Measurements from ENCODE around the gene DSC1.

Gene DSC1

DNA sequence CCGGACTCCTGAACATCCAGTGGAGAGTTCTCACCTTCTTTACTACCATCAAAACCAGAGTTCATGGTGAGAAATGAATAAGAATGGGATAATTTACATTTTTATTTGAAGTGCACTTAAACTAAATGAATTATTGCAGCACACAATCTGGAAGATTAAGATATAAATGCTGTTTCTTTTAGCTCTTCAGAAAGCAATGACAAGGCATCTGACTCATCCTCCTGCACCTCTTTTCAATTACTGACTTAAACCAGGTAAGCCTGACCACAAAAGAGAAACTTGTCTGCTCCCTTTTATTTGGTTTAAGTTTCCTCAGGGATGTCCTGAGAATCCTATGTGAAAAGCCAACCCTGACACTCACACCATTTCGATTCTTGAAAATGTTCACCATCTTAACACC lies 59.7 kb downstream of the DSC1 start:
- H3K4me3 ChIP-seq (ENCODE audit: low read length): no peak overlapping the region

DNA sequence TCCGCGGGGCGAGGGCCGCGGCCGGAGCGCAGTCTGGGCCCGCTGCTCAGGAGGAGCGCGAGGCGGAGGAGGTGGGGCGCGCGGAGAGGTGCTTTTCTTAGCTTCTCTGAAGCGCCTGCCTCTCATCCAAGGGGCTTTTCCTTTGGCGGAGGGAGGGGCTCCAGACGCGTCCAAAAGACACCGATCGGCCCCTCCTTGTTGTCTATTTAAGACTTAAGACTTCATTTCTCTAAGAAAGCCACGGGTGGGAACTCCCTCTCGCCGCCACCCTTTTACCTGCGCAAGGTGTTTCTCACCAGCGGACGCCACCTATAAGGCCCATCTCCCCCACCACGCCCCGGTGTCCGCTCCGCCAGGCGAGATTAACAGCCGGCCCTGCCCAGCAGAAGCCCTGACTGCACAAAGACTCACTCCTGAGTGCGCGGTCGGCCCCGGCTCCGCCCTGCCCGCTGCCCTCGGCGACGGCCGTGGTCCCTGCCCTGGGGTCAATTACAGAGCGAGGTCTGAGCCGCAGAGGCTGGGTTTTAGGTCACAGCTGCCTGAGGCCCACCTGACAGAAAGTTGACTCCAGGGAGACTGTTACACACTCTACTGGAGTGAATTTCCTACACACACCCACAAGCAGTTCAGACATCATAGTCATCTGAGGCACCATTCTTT lies 60.5 kb downstream of the DSC1 start, which contains the start of gene DSC2:
TSS of gene DSC2 (minus strand) at position 397 of the 660 bp plus-strand sequence. CDS start 450 bp downstream, outside the sequence.
- Histone ChIP-seq H3K4me2 (ENCODE audit: low read length) (no peak within 1 kb of the TSS), H3K4me3 (ENCODE audit: low read length) (no peak within 1 kb of the TSS), H3K9me3 (ENCODE audit: control insufficient read depth, insufficient read depth, low read length) (no peaks in the 10 kb centered on the region; the same call in 1 of the 2 replicates), H3K27me3 (ENCODE audit: control insufficient read depth, low read length) (no peaks in the 10 kb centered on the region), H3K9me2 (replicated peaks; ENCODE audit: control insufficient read depth, low read length) (no peaks in the 10 kb centered on the region), H3K4me1 (ENCODE audit: control insufficient read depth, low read length) (no peaks in the 10 kb centered on the region), H3K79me2 (ENCODE audit: control insufficient read depth, low read length) (no peaks in the 10 kb centered on the region), H3K36me3 (ENCODE audit: control insufficient read depth, low read length) (no peaks in the 10 kb centered on the region), H3F3A (ENCODE audit: control insufficient read depth, insufficient read depth) (no peaks in the 10 kb centered on the region), H4K20me1 (ENCODE audit: control insufficient read depth, insufficient read depth, low read depth, low read length) (no peaks in the 10 kb centered on the region), H3K27ac (ENCODE audit: low read depth, low read length) (no peak within 1 kb of the TSS)
- TF ChIP-seq, protein P1, sequence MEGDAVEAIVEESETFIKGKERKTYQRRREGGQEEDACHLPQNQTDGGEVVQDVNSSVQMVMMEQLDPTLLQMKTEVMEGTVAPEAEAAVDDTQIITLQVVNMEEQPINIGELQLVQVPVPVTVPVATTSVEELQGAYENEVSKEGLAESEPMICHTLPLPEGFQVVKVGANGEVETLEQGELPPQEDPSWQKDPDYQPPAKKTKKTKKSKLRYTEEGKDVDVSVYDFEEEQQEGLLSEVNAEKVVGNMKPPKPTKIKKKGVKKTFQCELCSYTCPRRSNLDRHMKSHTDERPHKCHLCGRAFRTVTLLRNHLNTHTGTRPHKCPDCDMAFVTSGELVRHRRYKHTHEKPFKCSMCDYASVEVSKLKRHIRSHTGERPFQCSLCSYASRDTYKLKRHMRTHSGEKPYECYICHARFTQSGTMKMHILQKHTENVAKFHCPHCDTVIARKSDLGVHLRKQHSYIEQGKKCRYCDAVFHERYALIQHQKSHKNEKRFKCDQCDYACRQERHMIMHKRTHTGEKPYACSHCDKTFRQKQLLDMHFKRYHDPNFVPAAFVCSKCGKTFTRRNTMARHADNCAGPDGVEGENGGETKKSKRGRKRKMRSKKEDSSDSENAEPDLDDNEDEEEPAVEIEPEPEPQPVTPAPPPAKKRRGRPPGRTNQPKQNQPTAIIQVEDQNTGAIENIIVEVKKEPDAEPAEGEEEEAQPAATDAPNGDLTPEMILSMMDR (IDR thresholded peaks at IDR 0.05; ENCODE audit: low read depth, low read length, poor library complexity, severe bottlenecking): no peak
- TF ChIP-seq EZH2phosphoT487 (IDR thresholded peaks at IDR 0.05; ENCODE audit: borderline replicate concordance, low read length): no peak

More for the DNA sequence above, 59.7 kb downstream of the DSC1 start:
- Histone ChIP-seq H3F3A (ENCODE audit: control insufficient read depth, insufficient read depth) (no peaks in the 10 kb centered on the region), H3K27me3 (ENCODE audit: control insufficient read depth, low read length) (no peaks in the 10 kb centered on the region), H3K36me3 (ENCODE audit: control insufficient read depth, low read length) (no peaks in the 10 kb centered on the region), H4K20me1 (ENCODE audit: control insufficient read depth, insufficient read depth, low read depth, low read length) (no peaks in the 10 kb centered on the region), H3K9me3 (ENCODE audit: control insufficient read depth, insufficient read depth, low read length) (no peaks in the 10 kb centered on the region; the same call in 1 of the 2 replicates), H3K9me2 (replicated peaks; ENCODE audit: control insufficient read depth, low read length) (no peaks in the 10 kb centered on the region), H3K27ac (ENCODE audit: low read depth, low read length) (no peak overlapping the region), H3K4me2 (ENCODE audit: low read length) (no peak overlapping the region), H3K79me2 (ENCODE audit: control insufficient read depth, low read length) (no peaks in the 10 kb centered on the region), H3K4me1 (ENCODE audit: control insufficient read depth, low read length) (no peaks in the 10 kb centered on the region)
- TF ChIP-seq, protein P1 (IDR thresholded peaks at IDR 0.05; ENCODE audit: low read depth, low read length, poor library complexity, severe bottlenecking): no peak
- TF ChIP-seq EZH2phosphoT487 (IDR thresholded peaks at IDR 0.05; ENCODE audit: borderline replicate concordance, low read length): no peak

DNA sequence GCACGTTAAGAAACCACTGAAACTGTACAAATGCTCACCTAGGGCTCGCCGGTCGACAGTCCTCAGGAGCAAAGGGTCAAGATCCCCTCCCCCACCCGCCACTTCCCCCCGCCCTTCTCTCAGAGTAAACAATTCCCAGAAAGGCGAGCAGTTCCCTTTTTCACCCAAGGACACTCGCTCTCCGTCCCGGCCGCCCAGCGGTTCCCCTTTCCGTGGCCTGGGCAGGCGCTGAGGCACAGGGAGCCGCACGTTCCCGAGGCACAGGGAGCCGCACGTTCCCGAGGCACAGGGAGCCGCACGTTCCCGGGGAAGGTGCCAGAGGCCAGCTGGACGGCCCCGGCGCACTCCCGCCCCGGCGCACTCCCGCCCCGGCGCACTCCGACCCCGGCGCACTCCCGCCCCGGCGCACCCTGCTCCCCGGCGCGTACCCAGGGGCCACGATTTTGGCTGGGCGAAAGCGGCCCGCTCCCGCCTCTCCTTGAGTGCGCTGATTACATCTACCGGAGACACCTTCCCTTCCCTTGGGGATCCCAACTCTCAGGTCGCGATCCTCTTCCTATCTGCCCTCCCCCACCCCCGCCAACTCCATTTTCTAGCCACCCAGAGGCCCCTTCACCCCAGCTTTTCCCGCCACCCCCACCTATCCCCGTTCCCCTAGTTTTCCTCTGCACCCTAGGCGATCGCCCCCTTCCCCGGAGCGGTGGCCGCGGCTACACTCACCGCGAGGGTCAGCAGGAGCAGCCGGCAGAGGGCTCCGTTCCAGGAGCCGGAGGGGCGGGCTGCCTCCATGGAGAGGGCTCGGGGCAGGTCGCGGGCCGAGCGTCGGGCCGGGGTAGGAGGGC lies 61.3 kb downstream of the DSC1 start:
- Histone ChIP-seq H3K4me3 (ENCODE audit: low read length) (no peak overlapping the region), H3K27me3 (ENCODE audit: control insufficient read depth, low read length) (no peaks in the 10 kb centered on the region), H4K20me1 (ENCODE audit: control insufficient read depth, insufficient read depth, low read depth, low read length) (no peaks in the 10 kb centered on the region), H3K9me3 (ENCODE audit: control insufficient read depth, insufficient read depth, low read length) (no peaks in the 10 kb centered on the region; the same call in 1 of the 2 replicates), H3K79me2 (ENCODE audit: control insufficient read depth, low read length) (no peaks in the 10 kb centered on the region), H3K9me2 (replicated peaks; ENCODE audit: control insufficient read depth, low read length) (no peaks in the 10 kb centered on the region), H3K4me1 (ENCODE audit: control insufficient read depth, low read length) (no peaks in the 10 kb centered on the region), H3K36me3 (ENCODE audit: control insufficient read depth, low read length) (no peaks in the 10 kb centered on the region), H3F3A (ENCODE audit: control insufficient read depth, insufficient read depth) (no peaks in the 10 kb centered on the region), H3K4me2 (ENCODE audit: low read length) (no peak overlapping the region), H3K27ac (ENCODE audit: low read depth, low read length) (no peak overlapping the region)
- TF ChIP-seq, protein P1 (IDR thresholded peaks at IDR 0.05; ENCODE audit: low read depth, low read length, poor library complexity, severe bottlenecking): no peak
- no peak for TF ChIP-seq EZH2phosphoT487 (IDR thresholded peaks at IDR 0.05; ENCODE audit: borderline replicate concordance, low read length)

All from DOHH2 (cell line).